22Rv1 (cell line): ENCODE data around the gene ITLN2.
"Not testable (repeated sequence)": the region's sequence is repeated elsewhere in the genome, so short reads cannot be mapped to it uniquely, and the experiment has no call there.

Experiments used
- CTCF ChIP-seq: fragments of 450-650 bp; IDR thresholded peaks from 2 replicates; pipeline ENCODE4 v1.5.1; 2017; ENCODE audit warnings: mild to moderate bottlenecking
- ZFX ChIP-seq: fragments of 450-650 bp; IDR thresholded peaks from 2 replicates; pipeline ENCODE4 v1.6.1; 2017; ENCODE audit warnings: antibody characterized with exemption, borderline replicate concordance

GRCh38 chr1:160933305-160933704 lies 21.3 kb downstream of the ITLN2 start:
- TF ChIP-seq CTCF, ZFX: not testable (repeated sequence)
